HG03103 (cell line): ENCODE data around the gene BCL6B.

Source experiments
- ATAC-seq: cut with Tn5 transposase; IDR thresholded peaks from one replicate; pipeline ENCODE4 v1.9.1; 2021; ENCODE audit warnings: low read depth; ENCODE audit not compliant: unreplicated experiment

BCL6B gene

DNA sequence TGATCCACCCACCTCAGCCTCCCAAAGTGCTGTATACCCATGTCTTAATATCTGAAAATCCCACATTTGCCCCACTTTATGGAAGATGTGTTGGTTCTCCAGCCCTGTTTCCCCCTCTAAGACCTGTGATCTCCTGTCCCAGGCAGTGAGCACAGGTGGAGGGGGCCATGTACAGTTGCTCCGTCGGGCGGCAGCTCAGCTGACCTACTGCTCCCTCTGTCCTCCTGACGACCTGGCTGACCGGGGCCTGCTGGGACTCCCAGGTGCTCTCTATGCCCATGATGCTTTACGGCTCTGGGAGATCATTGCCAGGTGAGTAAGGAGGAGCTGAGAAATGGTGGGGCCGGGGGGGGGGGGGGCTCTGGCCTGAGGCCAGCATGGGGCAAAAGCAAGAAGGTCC is 17.1 kb upstream of the BCL6B start:
- no peak for ATAC-seq

- ATAC-seq: no peak
These were observed 15.7 kb upstream of the BCL6B start for GRCh38 chr17:7007143-7007542.

DNA sequence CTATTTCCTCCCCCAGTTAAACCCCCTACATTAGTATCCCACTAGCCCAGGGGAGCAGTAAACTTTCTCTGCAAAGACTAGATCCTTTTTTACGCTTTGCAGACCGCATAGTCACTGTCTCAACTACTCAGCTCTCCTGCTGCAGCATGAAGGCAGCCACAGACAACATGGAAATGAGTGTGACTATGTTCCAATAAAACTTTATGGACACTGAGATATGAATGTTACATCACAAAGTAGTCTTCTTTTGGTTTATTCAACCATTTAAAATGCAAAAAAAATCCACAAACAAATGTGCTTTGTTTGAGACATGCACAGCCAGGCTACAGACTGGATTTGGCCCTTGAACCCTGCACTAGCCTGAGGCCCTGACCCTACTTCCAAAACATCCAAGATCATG is 12.3 kb upstream of the BCL6B start:
- no peak for ATAC-seq

- ATAC-seq: no peak
These were observed 11.4 kb upstream of the BCL6B start for GRCh38 chr17:7011415-7011814.

DNA sequence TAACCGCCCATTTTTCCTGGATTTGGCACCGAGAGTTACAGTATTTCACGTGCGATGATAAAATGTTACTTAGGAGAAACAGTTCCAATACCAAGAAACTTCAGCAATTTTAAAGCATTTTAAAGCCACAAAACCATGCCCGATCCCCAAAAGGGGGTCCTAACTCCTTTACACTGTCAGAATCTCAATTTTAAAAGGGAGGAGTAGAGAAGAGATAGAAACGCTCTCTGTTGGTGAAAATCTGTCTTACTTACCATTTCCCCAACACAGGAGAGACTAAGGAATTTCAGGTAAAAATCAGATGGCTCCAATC is 11.0 kb upstream of the BCL6B start:
- no peak for ATAC-seq

DNA sequence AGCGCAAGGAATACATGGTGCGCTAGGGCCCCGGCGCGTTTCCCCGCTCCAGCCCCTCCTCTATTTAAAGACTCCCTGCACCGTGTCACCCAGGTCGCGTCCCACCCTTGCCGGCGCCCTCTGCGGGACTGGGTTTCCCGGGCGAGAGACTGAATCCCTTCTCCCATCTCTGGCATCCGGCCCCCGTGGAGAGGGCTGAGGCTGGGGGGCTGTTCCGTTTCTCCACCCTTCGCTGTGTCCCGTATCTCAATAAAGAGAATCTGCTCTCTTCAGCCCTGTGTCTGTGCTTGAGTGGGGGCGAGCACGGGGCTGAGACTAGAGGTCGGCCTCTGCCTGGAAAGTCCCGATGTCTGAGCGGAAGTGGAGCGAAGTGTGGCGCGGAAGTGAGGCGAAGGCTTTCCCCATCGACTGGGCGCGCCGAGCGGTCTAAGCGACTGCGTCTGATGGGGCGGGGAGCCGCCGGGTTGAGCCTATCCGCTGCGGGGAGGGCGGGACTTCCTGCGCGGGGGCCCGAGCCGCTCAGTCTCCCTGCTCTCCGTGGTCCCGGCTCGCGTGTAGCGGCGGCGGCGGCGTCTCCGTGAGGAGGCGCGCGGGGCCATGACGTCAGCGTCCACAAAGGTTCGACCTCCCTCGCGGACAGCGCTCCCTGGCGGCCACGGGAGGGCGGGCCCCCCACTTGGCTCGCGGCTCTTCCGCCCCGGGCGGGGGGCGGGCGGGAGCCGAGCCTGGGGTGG is 8.4 kb upstream of the BCL6B start:
- peak; percentile 81 for ATAC-seq

DNA sequence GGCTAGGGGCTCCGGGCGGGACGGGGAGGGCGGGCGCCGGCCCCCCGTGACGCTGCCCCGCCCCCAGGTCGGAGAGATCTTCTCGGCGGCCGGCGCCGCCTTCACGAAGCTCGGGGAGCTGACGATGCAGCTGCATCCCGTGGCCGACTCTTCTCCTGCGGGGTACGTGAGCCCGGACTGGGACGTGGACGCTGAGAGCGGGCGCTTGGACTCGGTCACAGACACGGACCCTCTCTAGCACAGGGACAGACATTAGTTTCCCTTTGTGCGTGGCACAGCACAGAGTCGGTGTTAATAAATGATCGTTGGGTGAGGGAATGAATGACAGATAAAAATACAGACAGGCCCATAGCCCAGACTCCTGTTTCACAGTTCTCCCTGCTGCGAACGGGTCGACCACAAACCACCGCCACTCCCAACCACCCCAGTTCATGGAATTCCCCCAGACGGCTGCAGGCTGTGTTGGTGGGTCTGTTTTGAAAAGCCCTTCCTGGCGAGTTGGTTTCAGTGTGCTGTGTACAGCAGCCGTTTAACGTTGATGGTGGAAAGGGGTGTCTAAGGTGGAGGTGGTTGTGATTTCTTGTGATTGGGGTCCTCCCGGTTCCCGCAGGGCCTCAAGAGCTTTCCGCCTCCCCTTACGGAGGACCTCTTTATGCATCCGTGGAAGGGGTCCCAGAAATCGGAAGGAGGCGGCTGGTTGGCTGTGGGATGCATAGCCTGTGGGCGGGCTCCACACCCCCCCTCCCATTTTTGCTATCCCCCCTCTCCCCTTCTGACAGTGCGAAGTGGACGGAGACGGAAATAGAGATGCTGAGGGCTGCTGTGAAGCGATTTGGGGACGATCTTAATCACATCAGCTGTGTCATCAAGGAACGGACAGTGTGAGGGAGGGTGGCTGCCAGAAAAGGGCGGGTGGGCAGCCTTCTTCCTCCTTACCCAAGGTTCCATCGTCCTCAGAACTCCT is 7.6 kb upstream of the BCL6B start:
- ATAC-seq: peak; percentile 4

GRCh38 chr17:7016418-7016817 is 6.4 kb upstream of the BCL6B start:
- no peak for ATAC-seq

DNA sequence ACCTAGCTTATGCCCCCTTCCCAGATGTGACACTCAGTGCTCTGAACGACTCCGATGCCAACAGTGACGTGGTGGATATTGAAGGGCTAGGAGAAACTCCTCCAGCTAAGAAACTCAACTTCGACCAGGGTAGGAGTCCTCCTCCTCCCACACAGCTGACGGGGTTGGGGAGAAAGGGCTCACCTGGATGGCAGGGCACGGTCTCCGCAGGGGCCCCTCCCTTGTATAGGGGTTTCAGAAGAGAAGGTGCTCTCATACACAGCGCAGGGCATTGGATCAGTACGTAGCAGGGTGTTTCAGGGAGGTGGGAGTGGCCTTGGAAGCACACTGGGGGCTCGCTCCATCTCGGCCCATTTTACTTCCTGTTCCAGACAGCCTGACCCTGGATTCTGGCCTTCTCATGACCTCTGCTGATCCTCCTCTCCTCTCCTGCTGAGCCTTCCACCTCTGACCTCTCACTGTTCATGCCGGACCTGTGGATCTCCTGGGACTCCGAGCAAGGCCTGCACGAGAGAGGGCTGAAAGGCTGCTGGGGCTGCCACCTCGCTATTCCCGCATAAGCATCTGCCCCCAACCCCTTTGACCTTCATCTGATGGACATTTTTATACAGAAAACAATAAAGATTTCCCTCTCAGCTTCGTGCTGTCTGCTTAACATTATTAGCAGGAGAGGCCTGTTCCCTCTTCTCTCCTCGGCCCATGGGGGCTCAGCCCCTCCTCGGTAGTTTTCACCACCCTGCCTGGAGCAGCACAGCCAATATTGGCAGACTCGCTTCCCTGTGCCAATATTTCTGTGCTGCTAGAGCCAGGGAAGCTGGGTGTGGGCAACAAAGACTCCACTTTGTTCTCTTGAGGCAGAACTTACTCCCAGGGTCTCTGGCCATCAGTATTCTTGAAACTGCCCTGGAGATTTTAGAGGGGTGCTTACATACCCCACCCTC is 5.7 kb upstream of the BCL6B start:
- no peak for ATAC-seq

GRCh38 chr17:7017827-7018200 is 5.0 kb upstream of the BCL6B start:
- ATAC-seq: no peak

- ATAC-seq: no peak
These were observed 4.4 kb upstream of the BCL6B start for GRCh38 chr17:7018331-7018964.

GRCh38 chr17:7019367-7019766 is 3.5 kb upstream of the BCL6B start:
- no peak for ATAC-seq

DNA sequence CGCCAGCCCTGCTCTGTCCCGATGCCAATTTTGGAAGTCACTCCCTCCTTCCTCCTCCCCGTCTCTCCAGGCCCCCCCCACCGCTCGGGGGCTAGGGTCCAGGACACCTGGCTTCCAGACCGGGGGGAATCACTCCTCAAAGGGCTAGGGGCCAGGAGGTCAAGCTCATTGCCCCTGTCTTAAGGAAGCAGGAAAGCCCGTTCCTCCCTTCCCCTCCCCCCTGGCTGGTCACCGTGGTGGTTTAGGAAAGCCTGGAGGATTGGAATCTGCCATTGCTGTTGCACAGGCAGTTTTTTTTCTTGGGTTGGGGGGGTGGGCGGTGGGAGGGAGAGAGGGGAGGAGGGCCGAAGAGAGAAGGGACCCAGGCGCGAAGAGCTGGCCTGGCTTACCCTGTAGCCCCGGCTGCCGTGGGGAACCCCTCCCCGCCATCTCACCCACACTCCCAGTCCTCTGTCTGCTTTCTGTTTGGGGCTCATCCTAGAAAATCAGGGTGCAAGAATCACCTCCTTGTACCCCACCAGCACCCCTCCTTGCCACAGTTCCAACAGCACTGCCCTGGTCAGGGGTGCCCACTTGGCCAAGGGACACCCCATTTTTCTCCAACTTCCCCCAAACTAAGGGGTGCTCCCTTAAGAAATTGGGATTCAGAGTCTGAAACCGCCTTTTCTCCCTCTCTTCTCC is 2.9 kb upstream of the BCL6B start:
- no peak for ATAC-seq

- ATAC-seq: no peak
These were observed 1.8 kb upstream of the BCL6B start for GRCh38 chr17:7020894-7021664.

GRCh38 chr17:7021993-7022778 is 664 bp upstream of the BCL6B start:
- ATAC-seq: no peak

DNA sequence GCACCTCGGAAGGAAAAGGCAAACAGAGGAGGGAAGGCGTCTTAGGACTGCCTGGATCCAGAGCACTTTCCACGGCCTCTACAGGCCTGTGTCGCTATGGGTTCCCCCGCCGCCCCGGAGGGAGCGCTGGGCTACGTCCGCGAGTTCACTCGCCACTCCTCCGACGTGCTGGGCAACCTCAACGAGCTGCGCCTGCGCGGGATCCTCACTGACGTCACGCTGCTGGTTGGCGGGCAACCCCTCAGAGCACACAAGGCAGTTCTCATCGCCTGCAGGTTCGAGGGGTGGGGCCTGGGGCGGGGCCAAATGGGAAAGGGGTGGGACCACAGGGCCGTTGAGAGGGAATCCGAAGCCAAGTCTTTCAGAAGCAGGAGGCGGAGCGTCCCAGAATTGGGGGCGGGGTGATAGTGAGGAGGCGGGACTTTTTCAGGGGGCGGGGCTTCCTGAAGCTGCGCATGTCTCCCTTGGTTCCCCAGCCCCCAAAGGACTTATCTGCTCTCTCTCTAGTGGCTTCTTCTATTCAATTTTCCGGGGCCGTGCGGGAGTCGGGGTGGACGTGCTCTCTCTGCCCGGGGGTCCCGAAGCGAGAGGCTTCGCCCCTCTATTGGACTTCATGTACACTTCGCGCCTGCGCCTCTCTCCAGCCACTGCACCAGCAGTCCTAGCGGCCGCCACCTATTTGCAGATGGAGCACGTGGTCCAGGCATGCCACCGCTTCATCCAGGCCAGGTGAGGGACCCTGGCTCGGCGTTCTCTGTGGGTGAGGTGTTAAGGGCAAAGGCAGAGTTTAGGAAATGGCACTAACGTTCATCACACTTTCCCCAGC is 939 bp downstream of the BCL6B start:
- ATAC-seq: no peak

DNA sequence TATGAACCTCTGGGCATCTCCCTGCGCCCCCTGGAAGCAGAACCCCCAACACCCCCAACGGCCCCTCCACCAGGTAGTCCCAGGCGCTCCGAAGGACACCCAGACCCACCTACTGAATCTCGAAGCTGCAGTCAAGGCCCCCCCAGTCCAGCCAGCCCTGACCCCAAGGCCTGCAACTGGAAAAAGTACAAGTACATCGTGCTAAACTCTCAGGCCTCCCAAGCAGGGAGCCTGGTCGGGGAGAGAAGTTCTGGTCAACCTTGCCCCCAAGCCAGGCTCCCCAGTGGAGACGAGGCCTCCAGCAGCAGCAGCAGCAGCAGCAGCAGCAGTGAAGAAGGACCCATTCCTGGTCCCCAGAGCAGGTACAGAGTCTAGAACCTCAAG is 1.5 kb downstream of the BCL6B start:
- no peak for ATAC-seq

GRCh38 chr17:7025245-7025644 is 2.4 kb downstream of the BCL6B start:
- no peak for ATAC-seq
